DND-41 (cell line): Measurements from ENCODE around the gene ITPRID1.

Experiments
- EZH2 ChIP-seq: IDR thresholded peaks from 3 replicates; pipeline ENCODE4 v1.6.1; 2012; ENCODE audit warnings: borderline replicate concordance, low read depth, mild to moderate bottlenecking, moderate library complexity, low read length, inconsistent platforms; ENCODE audit not compliant: severe bottlenecking
- TF ChIP-seq, protein P1 (sequence below): IDR thresholded peaks from 2 replicates; pipeline ENCODE4 v1.5.1; 2012; ENCODE audit warnings: borderline replicate concordance, low read length, moderate library complexity, mild to moderate bottlenecking; ENCODE audit not compliant: poor library complexity, severe bottlenecking; ENCODE audit errors: extremely low read depth

DNA sequence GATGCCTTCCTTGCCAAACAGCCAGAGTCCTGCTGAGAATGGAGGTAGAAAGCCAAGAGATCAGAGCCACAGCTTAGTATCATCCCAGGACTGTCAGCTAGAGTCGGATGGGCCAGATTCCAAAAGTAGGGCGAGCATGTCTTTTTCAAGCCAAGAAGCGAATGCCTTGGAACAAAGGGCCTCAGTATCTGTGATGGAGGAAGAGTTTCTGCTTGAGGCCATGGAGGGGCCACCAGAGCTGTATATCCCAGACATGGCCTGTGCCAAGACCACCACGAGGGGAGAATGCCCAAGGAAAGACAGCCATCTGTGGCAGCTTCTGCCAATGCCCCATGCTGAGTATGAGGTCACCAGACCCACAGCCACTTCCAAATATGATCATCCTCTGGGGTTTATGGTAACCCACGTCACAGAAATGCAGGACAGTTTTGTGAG lies 128.8 kb downstream of the ITPRID1 start:
- TF ChIP-seq, protein P1, sequence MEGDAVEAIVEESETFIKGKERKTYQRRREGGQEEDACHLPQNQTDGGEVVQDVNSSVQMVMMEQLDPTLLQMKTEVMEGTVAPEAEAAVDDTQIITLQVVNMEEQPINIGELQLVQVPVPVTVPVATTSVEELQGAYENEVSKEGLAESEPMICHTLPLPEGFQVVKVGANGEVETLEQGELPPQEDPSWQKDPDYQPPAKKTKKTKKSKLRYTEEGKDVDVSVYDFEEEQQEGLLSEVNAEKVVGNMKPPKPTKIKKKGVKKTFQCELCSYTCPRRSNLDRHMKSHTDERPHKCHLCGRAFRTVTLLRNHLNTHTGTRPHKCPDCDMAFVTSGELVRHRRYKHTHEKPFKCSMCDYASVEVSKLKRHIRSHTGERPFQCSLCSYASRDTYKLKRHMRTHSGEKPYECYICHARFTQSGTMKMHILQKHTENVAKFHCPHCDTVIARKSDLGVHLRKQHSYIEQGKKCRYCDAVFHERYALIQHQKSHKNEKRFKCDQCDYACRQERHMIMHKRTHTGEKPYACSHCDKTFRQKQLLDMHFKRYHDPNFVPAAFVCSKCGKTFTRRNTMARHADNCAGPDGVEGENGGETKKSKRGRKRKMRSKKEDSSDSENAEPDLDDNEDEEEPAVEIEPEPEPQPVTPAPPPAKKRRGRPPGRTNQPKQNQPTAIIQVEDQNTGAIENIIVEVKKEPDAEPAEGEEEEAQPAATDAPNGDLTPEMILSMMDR: no peak
- TF ChIP-seq EZH2: no peak
